Measurements from ENCODE around the gene PPP1R8.

DNA sequence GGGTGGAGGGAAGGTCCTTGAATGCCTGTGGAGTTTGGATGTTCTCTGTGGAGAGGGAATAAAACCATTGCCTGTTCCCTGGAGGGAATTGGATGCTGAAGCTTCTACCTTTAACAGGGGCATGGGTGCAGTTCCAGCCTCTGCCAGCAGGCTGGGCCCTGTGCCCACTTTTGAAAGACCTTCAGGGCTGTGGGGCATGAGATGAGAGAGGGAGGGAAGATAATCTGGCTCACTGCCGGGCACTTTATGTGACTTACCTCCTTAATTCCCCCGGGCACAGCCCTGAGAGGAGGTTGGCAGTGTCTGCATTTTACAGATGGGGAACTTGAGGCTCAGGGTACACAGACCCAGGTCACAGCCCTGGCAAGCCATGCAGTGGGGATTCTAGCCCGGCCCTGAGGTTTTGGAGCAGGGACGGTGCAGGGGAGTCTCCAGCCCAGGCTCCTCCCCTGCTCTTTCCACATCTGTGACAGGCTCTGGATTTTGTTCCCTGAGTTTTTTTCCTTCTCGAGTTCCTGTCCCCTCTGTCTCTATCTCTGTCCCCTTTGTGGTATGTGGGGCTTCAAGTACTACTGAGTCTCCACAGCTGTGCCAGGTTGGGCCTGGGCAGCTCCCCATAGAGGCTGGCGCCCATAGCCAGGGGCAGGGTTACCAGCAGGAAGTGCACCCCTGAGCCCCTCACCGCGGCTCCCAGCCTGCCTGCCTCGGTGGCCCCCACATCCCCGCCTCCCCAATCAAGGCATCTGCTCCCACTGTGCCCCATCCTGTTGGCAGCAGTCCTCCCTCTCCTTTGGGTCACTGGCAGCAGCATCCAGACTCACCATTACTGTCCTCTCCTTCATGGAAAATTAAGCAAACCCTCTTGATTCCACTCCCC lies 27.7 kb downstream of the PPP1R8 start:
- TF ChIP-seq POLR2A (IDR thresholded peaks at IDR 0.05; ENCODE audit: control extremely low read depth in 1 of 2, low read depth in 2 of 2, low read length in 2 of 2) (no peak), TCF12 (IDR thresholded peaks at IDR 0.05; ENCODE audit: low read depth, low read length) (no peak), CTCF (IDR thresholded peaks at IDR 0.05; ENCODE audit: control extremely low read depth in 1 of 3, insufficient read depth in 1 of 3, low read depth in 1 of 3, low read length in 3 of 3) (peak; percentile 89 to 99 (median 97))

Data from H1 (cell line).